NCI-H187 treated with DMSO at 0.1 percent for 48 hours (cell line): ENCODE data around the gene TFF1.
"Not testable (repeated sequence)": the region's sequence is repeated elsewhere in the genome, so short reads cannot be mapped to it uniquely, and the experiment has no call there.

Experiments
- DNase-seq: peaks from one replicate; lab custom pipeline; 2025; lab: John Stamatoyannopoulos, UW

Gene TFF1

DNA sequence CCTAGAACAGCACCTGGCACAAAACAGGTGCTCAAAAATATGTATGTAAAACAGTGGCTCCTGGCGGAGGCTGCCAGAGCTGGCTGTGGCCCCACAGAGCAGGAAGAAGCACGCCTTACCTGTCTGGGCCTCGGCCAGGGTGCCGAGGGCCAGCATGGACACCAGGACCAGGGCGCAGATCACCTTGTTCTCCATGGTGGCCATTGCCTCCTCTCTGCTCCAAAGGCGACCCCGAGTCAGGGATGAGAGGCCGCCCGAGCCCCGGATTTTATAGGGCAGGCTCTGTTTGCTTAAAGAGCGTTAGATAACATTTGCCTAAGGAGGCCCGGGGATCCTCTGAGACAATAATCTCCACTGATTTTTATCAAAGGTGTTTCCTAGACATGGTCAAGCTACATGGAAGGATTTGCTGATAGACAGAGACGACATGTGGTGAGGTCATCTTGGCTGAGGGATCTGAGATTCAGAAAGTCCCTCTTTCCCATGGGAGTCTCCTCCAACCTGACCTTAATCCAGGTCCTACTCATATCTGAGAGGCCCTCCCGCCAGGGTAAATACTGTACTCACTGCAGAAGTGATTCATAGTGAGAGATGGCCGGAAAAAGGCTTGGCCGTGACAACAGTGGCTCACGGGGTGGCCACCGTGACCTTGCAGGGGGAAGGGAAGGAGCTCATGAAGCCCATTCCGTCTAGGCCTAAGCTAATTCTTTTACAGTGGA, at the start of gene TFF1:
Gene TFF1, minus strand, starts transcription at position 244 of the 719 bp plus-strand sequence. Its CDS starts 40 bp downstream, at position 204.
- no peak for DNase-seq

DNA sequence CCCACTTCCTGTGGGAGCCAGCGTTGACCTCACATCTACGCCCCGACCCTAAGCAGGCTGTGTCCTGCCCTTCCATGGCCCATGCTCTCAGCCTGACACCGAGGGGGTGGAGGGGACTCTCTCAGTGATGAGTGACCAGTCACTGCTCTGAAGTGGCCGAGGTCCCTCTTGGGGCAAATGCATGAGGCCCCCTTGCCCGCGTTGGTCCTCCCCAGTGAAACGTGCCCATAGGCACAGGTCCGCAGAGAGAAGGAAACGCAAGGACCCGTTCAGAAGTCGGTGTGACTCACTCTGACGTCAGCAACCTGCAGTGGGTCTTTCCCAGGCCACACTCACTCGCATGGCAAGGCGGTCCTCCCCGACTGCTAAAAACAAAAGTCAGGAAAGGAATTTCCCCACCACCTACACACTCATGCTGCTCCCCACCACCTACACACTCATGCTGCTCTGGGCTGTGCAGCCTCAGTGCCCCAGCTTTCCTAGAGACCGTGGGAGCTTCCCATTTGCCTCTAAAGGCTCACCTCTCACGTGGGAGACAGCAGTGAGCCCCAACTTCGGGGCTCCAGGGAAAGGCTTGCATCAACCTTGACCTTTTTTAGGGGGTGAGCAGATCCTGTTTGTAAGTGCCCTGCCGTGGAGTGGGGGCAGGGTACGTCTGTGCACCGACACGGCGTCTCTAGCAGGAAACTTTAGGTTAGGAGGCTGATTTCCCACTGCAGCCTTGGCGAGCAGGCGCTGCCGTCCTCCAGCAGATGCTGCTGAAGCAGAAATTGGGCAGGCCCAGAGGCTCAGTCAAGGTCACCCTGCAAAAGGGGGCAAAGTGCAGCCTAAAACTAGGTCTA, 48.8 kb upstream of the TFF1 start:
- no peak for DNase-seq

DNA sequence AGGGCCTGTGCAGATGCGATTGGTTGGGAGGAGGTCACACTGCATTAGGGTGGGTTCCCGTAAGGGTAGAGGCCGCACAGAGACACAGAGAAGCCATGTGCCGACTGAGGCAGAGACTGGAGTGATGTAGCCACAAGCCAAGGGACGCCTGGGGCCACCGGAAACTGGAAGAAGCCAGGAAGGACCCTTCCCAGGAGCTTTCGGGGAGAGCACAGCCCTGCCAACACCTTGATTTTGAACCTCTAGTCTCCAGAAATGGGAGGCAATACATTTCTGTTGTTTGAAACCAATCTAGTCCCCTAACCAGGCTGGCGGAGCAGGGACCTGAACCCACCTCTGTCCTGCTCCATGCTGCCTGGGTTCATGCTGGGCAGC, 48.2 kb upstream of the TFF1 start:
- DNase-seq = no peak

- no peak for DNase-seq
Measured at GRCh38 chr21:42414066-42414465, 47.7 kb upstream of the TFF1 start.

- no peak for DNase-seq
Measured at GRCh38 chr21:42413500-42413899, 47.2 kb upstream of the TFF1 start.

GRCh38 chr21:42413093-42413492, 46.8 kb upstream of the TFF1 start:
- no peak for DNase-seq

DNA sequence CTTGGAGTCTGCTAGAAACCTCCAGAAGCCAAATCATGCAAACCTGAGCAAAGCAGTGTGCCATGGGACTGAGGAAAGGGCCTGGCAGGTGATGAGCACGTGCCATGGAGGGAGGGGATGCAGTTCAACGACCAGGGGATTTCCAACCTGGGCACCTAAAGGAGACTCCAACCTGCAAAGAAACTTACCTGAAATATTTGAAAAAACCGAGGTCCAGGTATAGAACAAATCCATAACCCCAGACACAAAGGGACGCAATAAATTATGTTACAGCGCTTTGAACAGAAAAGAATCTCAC, 46.2 kb upstream of the TFF1 start:
- no peak for DNase-seq

- DNase-seq = no peak
Measured at GRCh38 chr21:42411891-42412635, 45.7 kb upstream of the TFF1 start.

DNA sequence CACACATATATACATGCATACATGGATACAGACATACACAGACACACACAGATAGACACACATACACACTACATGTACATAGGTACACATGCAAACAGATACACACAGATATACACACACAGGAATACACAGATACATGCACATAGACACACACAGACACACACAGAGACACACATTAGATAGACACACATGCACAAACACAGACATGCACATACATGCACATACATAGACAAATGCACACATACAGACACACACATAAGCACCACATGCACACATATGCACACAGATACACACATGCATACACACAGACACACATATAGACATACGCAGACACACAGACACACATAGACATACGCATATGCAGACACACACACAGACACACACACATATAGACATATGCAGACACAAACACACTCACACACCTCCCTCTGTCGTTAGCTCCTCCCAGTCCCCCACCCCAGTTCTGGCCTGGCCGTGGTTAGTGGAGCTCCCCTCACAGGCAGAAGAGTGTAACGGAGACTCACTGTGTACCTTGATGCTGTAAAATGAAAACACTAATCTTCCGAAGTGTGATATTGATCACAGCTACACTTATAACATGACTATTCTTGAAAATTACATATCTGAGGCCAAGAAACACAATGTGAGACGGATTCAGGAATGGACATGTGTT, 45.0 kb upstream of the TFF1 start:
- DNase-seq = no peak

GRCh38 chr21:42409366-42409765, 43.0 kb upstream of the TFF1 start:
- DNase-seq = no peak

- DNase-seq = not testable (repeated sequence)
Measured at GRCh38 chr21:42408718-42409117, 42.4 kb upstream of the TFF1 start.

DNA sequence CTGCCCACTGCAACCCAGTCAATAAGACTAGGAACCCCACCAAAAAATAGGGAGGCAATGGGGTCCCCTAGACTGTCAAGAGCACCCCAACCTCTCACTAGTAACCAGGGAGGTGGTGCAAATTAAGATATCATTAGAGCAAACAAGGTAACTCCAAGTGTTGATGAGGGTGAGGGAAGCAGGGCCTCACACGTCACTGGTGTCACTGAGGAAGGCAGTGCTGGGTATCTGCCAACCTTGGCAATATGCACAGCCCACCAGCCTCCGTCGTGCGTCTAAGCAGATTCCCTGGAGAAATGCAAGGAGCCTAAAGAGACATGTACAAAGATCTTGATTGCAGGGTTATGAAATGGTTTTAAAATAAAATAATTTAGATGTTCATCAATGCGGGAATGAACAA, 41.1 kb upstream of the TFF1 start:
- no peak for DNase-seq

DNA sequence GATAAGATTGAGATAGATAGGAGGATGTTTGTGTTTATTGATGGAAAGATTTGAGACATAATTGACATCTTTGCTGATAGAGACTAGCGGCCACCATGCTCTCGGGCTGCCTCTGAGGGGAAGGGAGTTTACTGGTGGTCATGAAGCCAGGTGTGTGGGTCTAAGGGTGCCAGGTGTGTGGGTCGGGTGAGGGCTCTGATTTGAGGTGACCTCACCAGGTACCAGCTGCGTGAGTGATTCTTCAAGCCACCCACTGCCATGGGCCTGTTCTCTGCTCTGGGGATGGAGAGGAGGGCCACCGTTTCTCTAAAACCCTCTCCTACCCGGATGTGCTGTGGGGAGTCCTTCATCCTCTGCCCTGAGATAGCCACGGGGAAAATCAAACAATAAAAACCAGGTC, 40.5 kb upstream of the TFF1 start:
- DNase-seq = no peak

- no peak for DNase-seq
Measured at GRCh38 chr21:42406201-42406621, 39.9 kb upstream of the TFF1 start.

GRCh38 chr21:42405064-42406013, 39.0 kb upstream of the TFF1 start:
- DNase-seq = no peak

GRCh38 chr21:42404539-42404938, 38.2 kb upstream of the TFF1 start:
- no peak for DNase-seq

DNA sequence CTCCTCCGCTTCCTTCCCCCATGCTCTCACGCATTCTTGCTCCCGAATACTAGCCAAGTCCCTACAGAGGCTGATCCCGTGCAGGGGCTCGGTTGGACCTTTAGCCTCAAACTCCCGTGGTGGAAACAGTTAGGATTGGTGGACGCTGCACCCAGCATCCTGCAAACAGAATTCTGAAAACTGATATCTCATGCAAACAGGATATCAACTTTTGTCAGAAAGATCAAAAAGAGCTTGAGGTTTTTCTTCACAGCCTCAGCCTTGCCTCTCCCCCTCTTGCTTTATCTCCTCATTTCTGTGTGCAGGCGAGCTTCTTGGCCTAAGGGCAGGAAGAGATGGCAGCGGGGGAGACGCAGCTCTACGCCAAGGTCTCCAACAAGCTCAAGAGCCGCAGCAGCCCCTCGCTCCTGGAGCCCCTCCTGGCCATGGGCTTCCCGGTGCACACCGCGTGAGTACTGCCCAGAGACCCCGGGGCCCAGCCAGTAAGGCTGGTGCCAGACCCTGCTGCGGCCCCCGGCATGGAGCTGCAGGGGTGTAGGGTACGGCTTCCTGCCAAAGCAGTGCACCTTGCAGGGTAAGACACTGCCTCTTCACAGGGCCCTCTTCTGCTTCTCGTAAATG, 37.4 kb upstream of the TFF1 start, which contains the start of gene UBASH3A:
Gene UBASH3A, plus strand, starts transcription at position 292 of the 621 bp plus-strand sequence. Its CDS starts 44 bp downstream, at position 336.
- DNase-seq = no peak

DNA sequence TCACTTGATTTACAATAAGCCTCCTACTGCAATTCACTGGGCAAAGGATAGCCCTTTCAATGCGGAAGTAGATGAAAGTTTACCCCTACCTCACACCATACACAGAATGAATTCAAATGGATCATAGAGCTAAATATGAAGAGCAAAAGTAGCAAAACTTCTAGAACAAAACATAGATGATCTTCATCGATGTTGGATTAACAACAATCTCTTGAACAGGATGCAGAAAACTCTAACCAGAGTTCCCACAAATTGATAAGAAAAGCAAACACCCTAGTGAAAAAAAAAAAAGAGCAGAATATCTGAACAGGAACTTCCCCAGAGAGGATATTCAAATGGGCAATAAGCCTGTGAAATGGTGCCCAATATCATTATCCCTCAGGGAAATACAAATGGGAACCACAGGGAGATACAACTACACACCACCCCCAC, 35.5 kb upstream of the TFF1 start:
- no peak for DNase-seq

- no peak for DNase-seq
Measured at GRCh38 chr21:42401154-42401553, 34.8 kb upstream of the TFF1 start.

- DNase-seq = no peak
Measured at GRCh38 chr21:42400525-42400924, 34.2 kb upstream of the TFF1 start.
